RPMI7951 (cell line): Measurements from ENCODE around the gene XRN1. TPM values are rescaled to one million over a fixed set of nuclear protein-coding genes. Genes with fewer than 3 reads are reported as not detected.

Experiments used
- DNase-seq: peaks from one replicate; pipeline ENCODE4 v3.0.0-alpha.2; 2012; ENCODE audit warnings: low read depth
- total RNA-seq: library from RNA; depleted of rRNA; stranded (reverse); fragments of >200 nt; shearing (Covaris generic); gene quantifications from 2 replicates; pipeline ENCODE4 v1.2.3, GENCODE V29; 2014; rRNA removed

The XRN1 gene
- total RNA-seq, 1 experiment from 2014 or later = 24.3 TPM

GRCh38 chr3:142269767-142270166 lies 178.1 kb downstream of the XRN1 start:
- no peak for DNase-seq

DNA sequence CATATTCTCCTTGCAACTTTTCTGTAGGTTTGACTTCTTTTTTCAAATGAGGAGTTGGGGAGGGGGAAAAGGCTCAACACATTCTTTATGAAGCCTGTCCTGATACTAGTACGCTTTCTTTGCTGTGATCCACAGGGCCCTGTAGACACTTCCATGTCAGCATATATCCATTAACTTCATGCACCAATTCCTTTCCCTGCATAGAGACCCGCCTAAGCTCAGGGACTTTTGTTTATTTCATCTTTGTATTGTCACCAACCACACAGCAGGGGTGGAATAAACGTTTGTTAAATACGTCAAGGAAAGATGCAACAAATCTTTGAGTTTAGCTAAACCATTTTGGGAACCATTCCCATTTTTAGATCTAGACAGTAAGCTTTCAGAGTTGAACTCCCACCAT lies 179.4 kb downstream of the XRN1 start:
- DNase-seq = no peak

GRCh38 chr3:142267269-142267668 lies 180.6 kb downstream of the XRN1 start:
- DNase-seq = no peak

- DNase-seq = peak; percentile 31
Measured at GRCh38 chr3:142263112-142263511, 184.7 kb downstream of the XRN1 start.

- no peak for DNase-seq
Measured at GRCh38 chr3:142259359-142259758, 188.5 kb downstream of the XRN1 start.

DNA sequence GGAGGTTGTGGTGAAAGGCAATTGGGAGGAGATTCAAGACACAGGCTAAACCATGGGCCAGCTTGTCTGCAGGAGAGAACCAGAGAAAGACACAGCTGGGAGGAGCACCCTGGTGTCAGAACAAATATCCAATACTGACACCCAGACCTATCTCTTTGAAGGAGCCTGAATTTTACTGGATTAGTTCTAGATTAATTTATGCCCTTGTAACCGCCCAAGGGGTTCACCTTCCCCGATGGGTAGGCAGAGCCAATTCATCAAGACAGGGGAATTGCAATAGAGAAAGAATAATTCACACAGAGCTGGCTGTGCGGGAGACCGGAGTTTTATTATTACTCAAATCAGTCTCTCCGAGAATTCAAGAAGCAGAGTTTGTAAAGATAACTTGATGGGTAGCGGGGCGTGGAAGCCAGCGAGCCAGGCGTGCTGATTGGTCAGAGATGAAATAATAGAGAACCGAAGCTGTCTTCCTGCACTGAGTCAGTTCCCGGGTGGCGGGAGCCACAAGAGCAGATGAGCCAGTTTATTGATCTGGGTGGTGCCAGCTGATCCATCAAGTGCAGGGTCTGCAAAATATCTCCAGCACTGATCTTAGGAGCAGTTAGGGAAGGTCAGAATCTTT lies 191.0 kb downstream of the XRN1 start:
- no peak for DNase-seq

Other genes with a start within 250 kb of the XRN1 start
- 8.5 and 9.4 TPM in 2 replicates for gene GK5, start 222.5 kb downstream of the XRN1 start, total RNA-seq
- 23.7 and 27.5 TPM in 2 replicates for gene ATR, start 130.7 kb upstream of the XRN1 start, total RNA-seq
- gene PLS1, start 148.4 kb upstream of the XRN1 start, total RNA-seq = 3.7 and 4.9 TPM in 2 replicates